ENCODE results near the gene SLC43A1.

DNA sequence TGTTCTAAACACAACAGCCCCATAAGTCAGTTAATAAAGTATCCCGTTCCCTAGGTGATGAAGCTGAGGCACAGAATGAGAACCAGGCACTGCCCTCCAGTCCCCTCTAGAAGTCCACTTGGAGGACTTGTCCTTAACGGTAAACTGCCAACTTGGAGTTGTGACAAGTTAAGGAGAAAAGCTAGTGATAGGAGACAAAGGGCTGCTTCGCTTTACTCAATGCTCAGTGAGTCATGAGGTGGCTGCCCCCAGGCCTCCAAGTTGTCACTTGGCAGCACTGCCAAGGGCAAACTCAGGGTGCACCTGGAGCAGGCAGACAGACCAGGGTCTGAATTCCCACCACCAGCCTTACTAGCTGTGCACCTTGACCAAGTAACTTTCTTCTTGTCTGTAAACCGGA is 13.5 kb downstream of the SLC43A1 start:
- no peak for TF ChIP-seq POLR2A (IDR thresholded peaks at IDR 0.05)
- TF ChIP-seq, protein P1, sequence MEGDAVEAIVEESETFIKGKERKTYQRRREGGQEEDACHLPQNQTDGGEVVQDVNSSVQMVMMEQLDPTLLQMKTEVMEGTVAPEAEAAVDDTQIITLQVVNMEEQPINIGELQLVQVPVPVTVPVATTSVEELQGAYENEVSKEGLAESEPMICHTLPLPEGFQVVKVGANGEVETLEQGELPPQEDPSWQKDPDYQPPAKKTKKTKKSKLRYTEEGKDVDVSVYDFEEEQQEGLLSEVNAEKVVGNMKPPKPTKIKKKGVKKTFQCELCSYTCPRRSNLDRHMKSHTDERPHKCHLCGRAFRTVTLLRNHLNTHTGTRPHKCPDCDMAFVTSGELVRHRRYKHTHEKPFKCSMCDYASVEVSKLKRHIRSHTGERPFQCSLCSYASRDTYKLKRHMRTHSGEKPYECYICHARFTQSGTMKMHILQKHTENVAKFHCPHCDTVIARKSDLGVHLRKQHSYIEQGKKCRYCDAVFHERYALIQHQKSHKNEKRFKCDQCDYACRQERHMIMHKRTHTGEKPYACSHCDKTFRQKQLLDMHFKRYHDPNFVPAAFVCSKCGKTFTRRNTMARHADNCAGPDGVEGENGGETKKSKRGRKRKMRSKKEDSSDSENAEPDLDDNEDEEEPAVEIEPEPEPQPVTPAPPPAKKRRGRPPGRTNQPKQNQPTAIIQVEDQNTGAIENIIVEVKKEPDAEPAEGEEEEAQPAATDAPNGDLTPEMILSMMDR (IDR thresholded peaks at IDR 0.05): no peak

All from thyroid gland (tissue), 4 donors.